HG03064 (cell line): ENCODE data around the gene ZNF485.
A peak's percentile ranks its signal among the peaks of the same experiment; 100 is the strongest.
"Not testable (repeated sequence)": the region's sequence is repeated elsewhere in the genome, so short reads cannot be mapped to it uniquely, and the experiment has no call there.

ENCODE experiments used
- ATAC-seq: cut with Tn5 transposase; IDR thresholded peaks from one replicate; pipeline ENCODE4 v1.9.1; 2021; ENCODE audit warnings: low read depth; ENCODE audit not compliant: unreplicated experiment

ZNF485 gene

DNA sequence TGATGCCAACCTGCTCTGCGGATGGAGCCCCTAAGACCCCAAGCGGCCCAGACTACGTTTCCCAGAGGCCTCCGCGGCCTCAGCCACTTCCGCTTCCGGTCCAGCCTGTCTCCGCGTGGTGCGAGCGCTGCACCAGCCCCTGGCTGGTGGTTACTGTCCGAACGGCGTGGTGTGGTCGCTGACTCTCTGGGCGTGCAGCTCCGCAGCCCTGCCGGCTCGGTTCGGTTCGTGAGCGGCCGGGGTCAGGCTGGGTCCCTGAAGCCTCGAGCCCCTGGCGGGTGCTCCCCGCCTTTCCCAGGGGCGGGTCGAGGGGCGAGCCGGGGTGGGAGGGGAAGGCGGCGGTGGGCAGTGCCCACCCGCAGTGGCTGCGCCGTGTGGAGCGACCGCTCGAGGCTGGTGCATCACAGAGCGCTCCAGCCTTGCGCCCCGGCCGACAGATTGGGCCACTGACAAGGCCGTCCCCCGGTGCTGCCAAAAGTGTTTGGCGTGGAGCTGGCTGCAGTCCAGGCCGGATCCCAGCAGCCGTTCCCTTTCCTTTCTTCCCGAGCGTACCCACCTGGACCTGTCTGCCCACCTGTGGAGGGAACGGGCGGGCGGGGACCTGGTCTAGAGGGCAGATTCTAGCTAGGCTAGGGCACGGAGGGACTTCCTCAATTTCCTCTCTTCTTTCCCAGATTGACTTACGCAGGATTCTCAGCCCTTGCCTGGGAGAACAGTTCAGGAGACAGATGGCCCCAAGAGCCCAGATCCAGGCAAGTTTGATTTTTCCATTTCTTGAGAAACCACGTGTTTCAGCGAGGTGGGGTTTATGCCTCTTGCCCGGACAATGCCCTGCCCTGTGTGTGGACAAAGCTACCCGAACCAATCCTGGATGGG lies at the start of gene ZNF485:
Gene ZNF485, plus strand, starts transcription at position 116 of the 876 bp plus-strand sequence. Its CDS starts 613 bp downstream, at position 729.
- ATAC-seq: peak; percentile 97

DNA sequence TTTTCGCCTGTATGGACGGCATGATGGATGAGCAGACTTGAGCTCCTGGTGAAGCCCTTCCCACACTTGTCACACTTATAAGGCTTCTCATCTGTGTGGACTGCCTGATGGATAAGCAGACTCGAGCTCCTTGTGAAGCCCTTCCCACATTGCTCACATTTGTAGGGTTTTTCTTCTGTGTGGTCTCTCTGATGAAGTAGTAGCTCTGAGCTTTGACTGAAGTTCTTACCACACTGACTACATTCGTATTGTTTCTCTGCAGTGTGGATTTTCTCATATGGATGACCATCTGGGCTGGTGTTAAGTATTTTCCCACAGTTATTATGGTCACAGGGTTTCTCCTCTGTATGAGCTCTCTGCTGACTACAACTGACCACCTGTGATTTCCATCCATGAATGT lies 49.0 kb upstream of the ZNF485 start:
- no peak for ATAC-seq

DNA sequence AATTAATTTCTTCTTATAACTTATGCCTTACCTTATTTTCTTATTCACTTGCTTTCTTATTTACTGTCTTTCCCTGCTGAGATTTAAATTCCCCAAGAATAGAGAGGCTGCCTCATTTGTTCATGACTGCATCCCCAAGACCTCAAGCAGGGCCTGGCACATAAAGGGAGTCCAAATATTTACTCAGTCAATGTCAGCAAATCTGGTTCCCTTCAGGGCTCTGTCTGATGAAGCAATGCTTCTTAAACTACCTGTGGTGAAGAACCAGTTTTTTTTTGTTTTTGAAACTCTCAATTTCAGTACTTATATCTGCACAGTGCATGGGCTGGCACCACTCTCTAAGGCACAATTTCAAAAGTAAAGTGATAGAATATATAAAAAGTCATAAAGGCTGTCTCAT lies 36.6 kb upstream of the ZNF485 start:
- no peak for ATAC-seq

DNA sequence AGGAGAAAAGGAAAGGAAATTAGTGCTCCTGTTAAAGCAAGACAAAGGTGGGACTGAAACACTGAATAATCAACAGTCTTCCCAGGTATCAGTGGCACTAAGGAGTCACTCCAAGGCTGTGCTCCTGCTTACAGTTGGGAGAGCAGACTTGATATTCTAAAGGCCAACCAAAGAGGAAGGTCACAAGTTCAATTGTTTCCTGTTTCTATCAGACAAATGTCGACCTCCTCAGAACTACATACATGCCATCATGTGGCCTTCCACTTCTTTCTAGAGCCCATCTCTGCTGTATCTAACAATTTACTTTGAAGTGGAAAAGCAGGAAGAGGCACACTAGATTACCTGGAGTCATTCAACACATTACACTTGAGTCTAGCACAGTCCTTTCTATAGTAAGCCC lies 35.3 kb upstream of the ZNF485 start:
- no peak for ATAC-seq

DNA sequence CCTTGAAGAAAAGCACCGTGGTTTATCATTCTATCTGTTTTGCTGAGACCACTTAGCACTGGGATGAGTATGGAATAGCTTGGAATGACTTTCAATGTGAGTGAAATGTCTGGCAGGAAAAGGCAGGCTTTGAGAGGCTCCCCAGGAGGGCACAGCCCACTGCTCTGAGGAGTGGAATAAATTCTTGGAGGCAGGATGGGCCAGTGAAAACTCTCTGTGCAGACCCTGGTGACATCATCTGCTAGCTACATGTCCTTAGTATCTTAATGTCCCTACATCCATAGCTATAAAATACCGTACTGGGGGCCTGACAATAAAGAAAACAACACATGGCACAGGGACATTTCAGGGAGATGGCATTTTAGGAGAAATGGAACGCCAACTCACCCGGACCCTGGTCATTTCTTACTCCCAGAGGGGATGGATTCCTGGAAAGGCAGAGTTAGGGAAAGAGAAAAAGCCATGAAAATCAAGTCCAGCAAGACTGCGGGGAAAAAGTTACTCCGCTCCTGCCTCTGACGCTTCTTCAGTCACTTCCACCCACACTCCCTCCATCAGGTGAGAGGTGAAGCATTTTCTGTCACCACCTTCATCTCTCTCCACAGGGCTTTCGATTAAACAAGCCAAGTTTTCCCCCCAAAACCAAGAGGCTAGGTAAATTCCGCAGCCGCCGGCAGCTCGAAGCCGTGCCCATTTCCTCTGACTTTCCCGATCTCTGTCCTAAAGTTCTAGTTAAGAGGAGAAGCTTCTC lies 32.8 kb upstream of the ZNF485 start:
- no peak for ATAC-seq

DNA sequence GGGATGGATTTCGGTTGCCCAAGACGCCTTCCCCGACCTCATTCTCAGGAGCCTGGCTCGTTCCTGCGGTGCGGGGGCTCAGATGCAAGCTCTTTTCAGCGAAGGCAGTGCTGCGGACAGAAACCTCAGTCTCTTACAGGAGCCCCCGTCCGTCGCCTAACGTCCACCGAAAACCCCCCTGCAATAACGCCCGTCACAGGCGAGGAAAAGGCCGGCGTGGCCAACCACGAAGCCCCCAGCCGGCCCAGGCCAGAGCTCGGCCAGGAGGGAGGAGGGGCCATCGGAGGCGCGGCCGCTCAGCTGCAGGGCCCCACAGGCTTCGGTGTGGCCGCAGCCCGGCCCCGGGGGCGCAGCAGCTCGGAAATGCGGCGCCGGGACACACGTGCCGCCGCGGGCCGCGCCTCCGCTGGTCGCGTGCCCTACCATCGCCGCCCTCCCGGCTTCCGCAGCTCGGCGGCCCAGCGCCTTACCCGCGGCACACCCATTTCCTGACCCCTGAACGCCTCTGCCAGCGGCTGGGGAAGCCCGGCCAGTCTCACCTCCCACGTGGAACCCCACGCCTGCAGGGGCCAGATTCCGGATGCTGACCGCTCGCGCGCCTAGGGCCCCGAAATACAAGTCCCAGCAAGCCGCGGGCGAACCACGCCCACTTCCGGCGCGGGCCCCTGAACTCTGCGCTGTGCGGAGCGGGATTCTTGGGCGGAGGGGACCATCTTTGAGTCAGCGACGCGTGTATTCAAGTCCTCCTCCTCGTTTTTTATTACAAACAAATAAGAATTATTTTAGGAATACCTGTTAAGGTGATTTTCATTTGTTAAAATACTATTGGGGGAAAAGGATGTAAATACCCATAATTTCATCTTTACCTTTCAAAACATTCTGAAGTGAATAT lies 32.0 kb upstream of the ZNF485 start, which contains the start of gene ZNF239:
Gene ZNF239, minus strand, starts transcription at position 616 of the 892 bp plus-strand sequence. CDS start 16,537 bp downstream, outside the sequence.
- ATAC-seq: peak; percentile 87

GRCh38 chr10:43574906-43575305 lies 31.3 kb upstream of the ZNF485 start:
- ATAC-seq: no peak

DNA sequence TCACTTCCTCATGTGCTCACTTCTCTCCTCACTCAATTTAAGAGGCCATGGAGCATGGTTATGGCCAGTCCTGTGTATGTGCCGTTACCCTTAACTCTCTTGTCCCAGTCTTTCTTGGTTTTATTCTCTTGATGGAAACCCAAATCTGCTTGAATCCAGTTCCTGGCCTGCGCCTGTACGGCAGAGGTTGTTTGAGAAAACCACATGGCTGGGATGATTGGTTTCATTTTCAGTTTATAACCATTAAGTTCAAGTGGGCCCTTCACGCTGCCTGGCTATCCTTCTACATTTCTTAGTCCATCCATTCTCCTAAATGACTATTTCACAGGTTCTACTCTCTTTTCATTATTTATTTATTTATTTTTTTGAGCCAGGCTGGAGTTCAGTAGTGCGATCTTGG lies 30.2 kb upstream of the ZNF485 start:
- ATAC-seq: no peak

- ATAC-seq: no peak
These were observed 29.7 kb upstream of the ZNF485 start for GRCh38 chr10:43576580-43576979.

DNA sequence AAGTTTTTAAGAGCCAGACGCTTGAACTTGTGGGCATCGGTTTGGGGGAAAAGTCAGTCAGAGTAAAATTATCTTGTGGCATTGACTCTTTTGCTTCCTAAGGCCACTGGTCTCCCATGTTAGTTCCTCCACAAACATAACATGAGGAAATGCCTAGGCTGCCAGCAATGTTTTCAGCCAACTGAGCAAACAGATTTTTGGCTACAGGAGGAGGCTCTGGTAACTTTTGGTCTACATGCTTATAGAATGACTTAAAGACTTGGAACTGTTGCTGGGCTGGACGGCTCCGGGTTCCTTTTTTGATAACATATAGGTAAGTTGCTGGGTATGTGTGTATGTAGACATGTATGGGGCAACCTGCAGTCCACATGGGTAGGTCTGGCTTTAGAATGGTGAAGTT lies 22.2 kb upstream of the ZNF485 start:
- no peak for ATAC-seq

- no peak for ATAC-seq
These were observed 21.2 kb upstream of the ZNF485 start for GRCh38 chr10:43585046-43585445.

DNA sequence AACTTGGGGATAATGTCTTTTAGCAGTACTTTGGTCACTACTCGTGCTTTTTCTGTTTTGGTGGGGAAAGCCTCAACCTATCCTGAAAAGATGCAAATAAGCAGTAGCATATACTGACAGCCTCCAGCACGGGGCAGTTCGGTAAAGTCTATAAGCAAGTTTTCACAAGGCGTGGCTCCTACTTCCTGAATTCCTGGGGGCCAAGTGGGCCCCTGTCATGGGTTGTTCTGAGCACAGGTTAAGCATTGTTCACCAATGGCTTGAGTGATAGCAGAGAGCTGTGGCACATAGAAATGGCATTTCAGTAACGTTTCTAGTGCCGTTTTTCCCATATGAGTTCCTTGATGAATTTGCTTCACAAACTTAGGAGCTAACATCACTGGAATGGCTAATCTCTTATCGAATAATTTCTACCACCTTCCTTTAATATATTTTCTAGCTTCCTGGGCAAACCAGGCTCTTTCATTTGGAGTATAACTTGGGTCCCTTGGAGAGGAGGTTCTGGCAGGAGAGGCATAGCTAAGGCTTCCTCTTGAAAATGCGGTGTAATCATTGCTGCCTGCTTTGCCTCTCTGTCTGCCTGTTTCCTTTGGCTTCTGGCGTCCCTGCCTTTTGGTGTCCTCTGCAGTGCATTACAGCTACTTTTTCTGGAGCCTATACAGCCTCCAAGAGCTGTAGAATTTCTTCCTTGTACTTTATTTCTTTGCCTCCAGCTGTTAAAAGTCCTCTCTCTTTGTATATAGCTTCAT lies 20.1 kb upstream of the ZNF485 start:
- ATAC-seq: no peak

DNA sequence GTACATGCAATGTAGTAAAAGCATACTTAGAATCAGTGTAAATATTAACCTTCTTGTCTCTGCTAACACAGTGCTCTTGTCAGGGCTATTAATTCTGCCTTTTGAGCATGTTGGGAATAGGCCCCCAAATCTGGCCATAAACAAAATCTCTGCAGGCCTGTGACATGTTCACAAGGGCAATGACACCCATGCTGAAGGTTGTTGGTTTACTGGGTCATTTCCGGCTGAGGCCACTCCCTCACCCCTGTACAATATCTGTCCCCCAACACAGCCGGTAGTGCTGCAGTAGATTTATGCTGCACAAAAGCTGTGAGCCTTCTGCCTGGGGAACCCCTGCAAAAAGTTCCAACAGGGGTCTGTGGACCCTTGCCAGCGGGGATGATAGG lies 19.5 kb upstream of the ZNF485 start:
- not testable (repeated sequence) for ATAC-seq

DNA sequence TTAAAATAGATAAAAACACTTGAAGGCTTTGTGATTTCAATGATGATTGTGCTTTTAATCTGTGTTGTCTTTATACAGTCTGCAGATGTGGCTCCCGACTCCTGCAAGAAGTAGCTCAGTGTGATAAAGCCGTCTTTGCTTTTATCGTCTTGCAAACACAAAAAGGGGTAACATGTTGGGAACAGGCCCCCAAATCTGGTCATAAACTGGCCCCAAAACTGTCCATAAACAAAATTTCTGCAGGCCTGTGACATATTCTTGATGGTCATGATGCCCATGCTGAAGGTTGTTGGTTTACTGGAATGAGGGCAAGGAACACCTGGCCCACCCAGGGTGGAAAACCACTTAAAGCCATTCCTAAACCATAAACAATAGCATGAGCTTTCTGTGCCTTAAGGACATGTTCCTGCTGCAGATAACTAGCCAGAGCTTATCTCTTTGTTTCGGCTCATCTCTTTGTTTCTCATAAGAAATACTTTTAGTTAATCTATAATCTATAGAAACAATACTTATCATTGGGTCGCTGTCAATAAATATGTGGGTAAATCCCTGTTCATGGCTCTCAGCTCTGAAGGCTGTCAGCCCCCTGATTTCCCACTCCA lies 14.8 kb upstream of the ZNF485 start:
- no peak for ATAC-seq

GRCh38 chr10:43594944-43595589 lies 11.2 kb upstream of the ZNF485 start:
- peak; percentile 91 for ATAC-seq

- peak; percentile 46 for ATAC-seq
These were observed 10.4 kb upstream of the ZNF485 start for GRCh38 chr10:43595739-43596298.

DNA sequence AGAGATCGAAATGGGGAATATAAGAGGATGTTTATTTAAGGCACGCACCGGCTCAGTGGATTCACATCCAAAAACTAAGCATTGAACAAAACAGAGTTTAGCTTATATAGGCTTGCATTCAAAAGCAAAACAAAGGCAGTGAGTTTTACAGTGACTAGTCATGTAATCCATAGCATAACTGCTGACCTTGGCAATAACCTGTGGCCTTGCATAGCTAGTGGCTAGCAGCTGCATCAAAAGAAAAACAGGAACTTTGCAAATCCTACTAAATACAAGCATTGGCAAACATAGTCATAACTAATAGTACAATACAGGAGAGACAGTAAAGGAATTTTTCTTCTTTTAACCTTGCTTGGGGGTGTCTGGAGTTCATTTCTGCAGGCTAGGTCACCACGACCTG lies 9.7 kb upstream of the ZNF485 start:
- no peak for ATAC-seq

DNA sequence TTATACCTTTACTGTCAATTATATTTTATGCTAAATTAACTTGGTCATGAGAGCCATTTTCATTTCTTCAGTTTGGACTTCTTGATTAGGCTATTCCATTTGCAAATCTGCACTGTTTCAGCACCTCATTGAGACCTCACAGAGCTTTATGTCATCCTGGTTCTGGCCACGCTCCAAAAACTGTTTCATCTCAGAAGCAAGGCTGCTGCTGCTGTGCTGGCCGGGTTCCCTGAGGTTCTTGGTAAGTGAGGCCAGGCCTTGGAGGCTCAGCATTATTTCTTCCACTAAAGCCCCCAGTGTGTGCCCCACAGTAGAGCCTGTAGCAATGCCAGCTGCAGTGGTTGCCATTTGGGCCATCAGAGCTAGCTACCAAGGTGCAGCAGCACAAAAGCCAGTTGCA lies 7.8 kb upstream of the ZNF485 start:
- no peak for ATAC-seq

DNA sequence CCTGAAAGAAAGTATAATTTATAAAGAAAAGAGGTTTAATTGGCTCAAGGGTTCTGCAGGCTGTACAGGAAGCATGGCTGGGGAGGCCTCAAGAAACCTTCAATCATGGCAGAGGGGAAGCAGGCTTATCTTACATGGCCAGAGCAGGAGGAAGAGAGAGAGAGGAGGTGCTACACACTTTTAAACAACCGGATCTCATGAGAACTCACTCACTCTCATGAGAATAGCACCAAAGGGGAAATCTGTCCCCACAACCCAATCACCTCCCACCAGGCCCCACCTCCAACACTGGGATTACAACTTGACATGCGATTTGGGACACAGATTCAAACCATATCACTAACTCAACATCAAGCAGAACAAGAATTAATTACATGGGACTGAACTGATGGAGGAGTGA lies 6.9 kb upstream of the ZNF485 start:
- no peak for ATAC-seq
